GM23338 (cell line): ENCODE results near the gene ULK3. TPM values are rescaled to one million over a fixed set of nuclear protein-coding genes. Genes with fewer than 3 reads are reported as not detected.

Experiments used
- ATAC-seq: fragments of 200-7000 bp; cut with Tn5 transposase; 3 replicates; pipeline ENCODE4 v1.9.1; 2020
- DNase-seq: peaks from one replicate; pipeline ENCODE4 v3.0.0-alpha.2; 2015; ENCODE audit warnings: low spot score
- H2AFZ ChIP-seq: fragments of 200-600 bp; sonication (generic); 2 replicates; pipeline ENCODE4 v1.8.0; 2016; ENCODE audit warnings: antibody characterized with exemption, mild to moderate bottlenecking, moderate library complexity
- H3F3A ChIP-seq: fragments of 200-600 bp; sonication (generic); replicated peaks from 2 replicates; pipeline ENCODE4 v1.8.0; 2017; ENCODE audit warnings: antibody characterized with exemption, mixed run types, low read depth
- H3K27ac ChIP-seq: fragments of 200-600 bp; sonication (generic); 2 replicates; pipeline ENCODE4 v1.6.1; 2016; ENCODE audit warnings: low read depth
- H3K27me3 ChIP-seq: fragments of 200-600 bp; sonication (generic); 2 replicates; pipeline ENCODE4 v1.8.0; 2016; ENCODE audit warnings: mild to moderate bottlenecking, mixed run types, moderate library complexity; ENCODE audit not compliant: insufficient read depth
- H3K36me3 ChIP-seq: fragments of 200-600 bp; sonication (generic); 2 replicates; pipeline ENCODE4 v1.8.0; 2016; ENCODE audit warnings: mild to moderate bottlenecking; ENCODE audit not compliant: insufficient read depth
- H3K4me1 ChIP-seq: fragments of 200-600 bp; sonication (generic); 2 replicates; pipeline ENCODE4 v1.8.0; 2016; ENCODE audit warnings: mild to moderate bottlenecking, moderate library complexity; ENCODE audit not compliant: insufficient read depth
- H3K4me2 ChIP-seq: fragments of 200-600 bp; sonication (generic); 2 replicates; pipeline ENCODE4 v1.7.1; 2017; ENCODE audit warnings: mixed run types
- H3K4me3 ChIP-seq: fragments of 200-600 bp; sonication (generic); 2 replicates; pipeline ENCODE4 v1.6.1; 2016; ENCODE audit warnings: mixed run types
- H3K79me2 ChIP-seq: fragments of 200-600 bp; sonication (generic); replicated peaks from 2 replicates; pipeline ENCODE4 v1.8.0; 2017; ENCODE audit warnings: mild to moderate bottlenecking; ENCODE audit not compliant: insufficient read depth
- H3K9me2 ChIP-seq: fragments of 200-600 bp; sonication (generic); 2 replicates; pipeline ENCODE4 v1.8.0; 2017; ENCODE audit not compliant: insufficient read depth
- H4K20me1 ChIP-seq: fragments of 200-600 bp; sonication (generic); replicated peaks from 2 replicates; pipeline ENCODE4 v1.8.0; 2017; ENCODE audit warnings: mild to moderate bottlenecking; ENCODE audit not compliant: insufficient read depth
- H3K27ac Mint-ChIP-seq: 2 replicates; pipeline ENCODE4 v1.8.0; 2020; ENCODE audit warnings: inconsistent platforms, mild to moderate bottlenecking, moderate library complexity, mixed read lengths
- H3K27me3 Mint-ChIP-seq: 3 replicates; pipeline ENCODE4 v1.8.0; 2022; ENCODE audit warnings: low read depth, mild to moderate bottlenecking, moderate library complexity, mixed read lengths, inconsistent platforms; ENCODE audit not compliant: insufficient read depth, poor library complexity
- H3K36me3 Mint-ChIP-seq: 3 replicates; pipeline ENCODE4 v1.8.0; 2021; ENCODE audit warnings: low read depth, mild to moderate bottlenecking, inconsistent platforms, moderate library complexity, mixed read lengths
- H3K4me1 Mint-ChIP-seq: 3 replicates; pipeline ENCODE4 v1.8.0; 2020; ENCODE audit warnings: mild to moderate bottlenecking, inconsistent platforms, mixed read lengths
- H3K4me3 Mint-ChIP-seq: 3 replicates; pipeline ENCODE4 v1.8.0; 2021; ENCODE audit warnings: moderate library complexity, mild to moderate bottlenecking, inconsistent platforms, mixed read lengths
- H3K9me3 Mint-ChIP-seq: 3 replicates; pipeline ENCODE4 v1.8.0; 2020; ENCODE audit warnings: moderate library complexity, mild to moderate bottlenecking, inconsistent platforms, mixed read lengths
- CREB1 ChIP-seq: fragments of 250-450 bp; sonication (Bioruptor Pico); IDR thresholded peaks from 2 replicates; pipeline ENCODE4 v1.5.0; 2020; ENCODE audit warnings: low read depth, mild to moderate bottlenecking, moderate library complexity
- CTCF ChIP-seq, 2 experiments: fragments of 200-600 bp in 1 of 2; sonication (generic) in 1 of 2; conservative IDR thresholded peaks; 2 replicates each; pipeline versions ENCODE4 v1.5.1 to v1.6.1; 2016 to 2017; ENCODE audit warnings: antibody characterized with exemption in 2 of 2, low read depth in 2 of 2, mild to moderate bottlenecking in 2 of 2, moderate library complexity in 1 of 2
- ETS1 ChIP-seq: IDR thresholded peaks from 2 replicates; pipeline ENCODE4 v1.6.1; 2016; ENCODE audit warnings: antibody characterized with exemption
- EZH2 ChIP-seq: fragments of 200-600 bp; sonication (generic); IDR thresholded peaks from one replicate; pipeline ENCODE4 v1.8.0; 2017; ENCODE audit warnings: antibody characterized with exemption, mild to moderate bottlenecking, low read depth; ENCODE audit not compliant: unreplicated experiment
- EZH2phosphoT487 ChIP-seq: fragments of 200-600 bp; sonication (generic); IDR thresholded peaks from one replicate; pipeline ENCODE4 v1.8.1; 2018; ENCODE audit warnings: antibody characterized with exemption; ENCODE audit not compliant: unreplicated experiment
- JUNB ChIP-seq: IDR thresholded peaks from one replicate; pipeline ENCODE4 v1.6.1; 2016; ENCODE audit warnings: antibody characterized with exemption; ENCODE audit not compliant: unreplicated experiment
- NANOG ChIP-seq: IDR thresholded peaks from 2 replicates; pipeline ENCODE4 v1.6.1; 2016; ENCODE audit warnings: antibody characterized with exemption, borderline replicate concordance
- REST ChIP-seq: IDR thresholded peaks from one replicate; pipeline ENCODE4 v1.6.1; 2018; ENCODE audit warnings: antibody characterized with exemption; ENCODE audit not compliant: unreplicated experiment
- STAT1 ChIP-seq: IDR thresholded peaks from one replicate; pipeline ENCODE4 v1.6.1; 2016; ENCODE audit warnings: antibody characterized with exemption; ENCODE audit not compliant: unreplicated experiment
- ZNF114 ChIP-seq: fragments of 250-450 bp; sonication (Bioruptor Pico); IDR thresholded peaks from 2 replicates; pipeline ENCODE4 v1.5.0; 2020; ENCODE audit warnings: mild to moderate bottlenecking, moderate library complexity
- ZNF331 ChIP-seq: fragments of 250-450 bp; sonication (Bioruptor Pico); IDR thresholded peaks from 2 replicates; pipeline ENCODE4 v1.5.0; 2020; ENCODE audit warnings: low read depth, mild to moderate bottlenecking, moderate library complexity
- polyA plus RNA-seq: library from polyadenylated mRNA; unstranded; fragments of >200 nt; fragmentation: Nextera tagmentation; extraction: Ambion mirVana; gene quantifications from 2 replicates; pipeline ENCODE4 v1.2.1, GENCODE V29; 2016
- total RNA-seq: library from RNA; depleted of rRNA; stranded (reverse); fragments of >200 nt; shearing (Covaris generic); gene quantifications from 2 replicates; pipeline ENCODE4 v1.2.3, GENCODE V29; 2014

ULK3 gene
- total and polyA plus RNA-seq, 2 experiments from 2014 or later: 20.3 to 35.4 TPM

GRCh38 chr15:74825866-74826265, 17.1 kb downstream of the ULK3 start:
- Histone ChIP-seq H3K36me3 (no peaks in the 10 kb centered on the region), H3F3A (peaks cover 5% of the 10 kb centered on the region; the same call in 1 of the 2 replicates), H3K4me3 (peak overlapping the region; percentile 47), H4K20me1 (no peaks in the 10 kb centered on the region), H3K4me2 (peak overlapping the region; percentile 71; the same call in 1 of the 2 replicates), H3K4me1 (peaks cover 7% of the 10 kb centered on the region; the same call in 1 of the 2 replicates), H2AFZ (peak overlapping the region; percentile 59; the same call in 1 of the 2 replicates), H3K9me2 (no peaks in the 10 kb centered on the region), H3K79me2 (no peaks in the 10 kb centered on the region), H3K27ac (no peak overlapping the region), H3K27me3 (peaks cover 35% of the 10 kb centered on the region)
- H3K4me1 Mint-ChIP-seq: peaks cover 19% of the 10 kb centered on the region
- no peak for TF ChIP-seq ZNF114 (CRISPR knock-in tag)
- no peak for TF ChIP-seq CTCF (conservative IDR thresholded peaks at IDR 0.05; ENCODE audit: low read depth in 2 of 2)
- TF ChIP-seq JUNB: no peak
- TF ChIP-seq NANOG: no peak
- TF ChIP-seq EZH2: no peak
- TF ChIP-seq ETS1: no peak
- TF ChIP-seq EZH2phosphoT487: no peak
- no peak for TF ChIP-seq ZNF331 (CRISPR knock-in tag)
- no peak for TF ChIP-seq CREB1 (CRISPR knock-in tag)
- no peak for TF ChIP-seq STAT1
- DNase-seq (no peak), ATAC-seq (no peak)
- H3K4me3 Mint-ChIP-seq: peak overlapping the region; percentile 21; the same call in 1 of the 3 replicates
- no peak overlapping the region for H3K27ac Mint-ChIP-seq
- no peaks in the 10 kb centered on the region for H3K9me3 Mint-ChIP-seq
- H3K27me3 Mint-ChIP-seq: peaks cover 35% of the 10 kb centered on the region
- H3K36me3 Mint-ChIP-seq: no peaks in the 10 kb centered on the region

GRCh38 chr15:74824976-74825375, 18.0 kb downstream of the ULK3 start:
- H2AFZ ChIP-seq: no peak overlapping the region
- TF ChIP-seq REST (no peak), JUNB (no peak)
- no peaks in the 10 kb centered on the region for H4K20me1 ChIP-seq
- H3K4me2 ChIP-seq: no peak overlapping the region
- no peak for DNase-seq
- Mint-ChIP-seq H3K27me3 (peaks cover 39% of the 10 kb centered on the region), H3K4me1 (peaks cover 23% of the 10 kb centered on the region), H3K36me3 (no peaks in the 10 kb centered on the region), H3K4me3 (no peak overlapping the region; the same call in 2 of the 3 replicates), H3K9me3 (no peaks in the 10 kb centered on the region), H3K27ac (no peak overlapping the region)
- ATAC-seq: no peak
- H3K79me2 ChIP-seq: no peaks in the 10 kb centered on the region
- peaks cover 35% of the 10 kb centered on the region for H3K27me3 ChIP-seq
- no peak overlapping the region for H3K4me3 ChIP-seq
- H3K4me1 ChIP-seq: peaks cover 7% of the 10 kb centered on the region; the same call in 1 of the 2 replicates
- peaks cover 5% of the 10 kb centered on the region; the same call in 1 of the 2 replicates for H3F3A ChIP-seq
- no peaks in the 10 kb centered on the region for H3K9me2 ChIP-seq
- no peaks in the 10 kb centered on the region for H3K36me3 ChIP-seq
- H3K27ac ChIP-seq: no peak overlapping the region
